K562 (cell line): ENCODE results near the gene SGK1. TPM values are rescaled to one million over a fixed set of nuclear protein-coding genes. Genes with fewer than 3 reads are reported as not detected.
"Not testable (repeated sequence)": the region's sequence is repeated elsewhere in the genome, so short reads cannot be mapped to it uniquely, and the experiment has no call there.

Experiments
- ATAC-seq: fragments of 200-7000 bp; cut with Tn5 transposase; 3 replicates; pipeline ENCODE4 v1.9.1; 2020; ENCODE audit warnings: moderate library complexity
- BruUV-seq: library from RNA; stranded (reverse); fragments of 400-500 nt; replicated peaks from 2 replicates; lab custom pipeline; 2021; lab: Mats Ljungman, UMichigan
- CTCF ChIA-PET: fragments of 300-600 bp; formaldehyde crosslinking; extraction: SDS; loops from one replicate; lab custom pipeline; 2021; ENCODE audit warnings: low intra/inter-chr PET ratio; lab: Yijun Ruan, JAX
- POLR2A ChIA-PET: fragments of 300-600, 350-650 bp; sonication (Branson Sonifier 250); formaldehyde crosslinking; extraction: SDS; loops from one replicate; lab custom pipeline; 2021; ENCODE audit warnings: antibody characterized with exemption, inconsistent platforms; lab: Yijun Ruan, JAX
- DNase-seq, 4 experiments: peaks; one replicate each; pipeline versions ENCODE4 v3.0.0 to v3.0.0-alpha.2; 2011 to 2018; ENCODE audit warnings: low spot score in 3 of 4, mixed read lengths in 3 of 4; ENCODE audit errors: extremely low read depth in 1 of 4
- FAIRE-seq: peaks from 2 replicates; lab custom pipeline; 2011; peaks lifted over from hg19 to GRCh38; lab: Jason Lieb, UNC
- H2AFZ ChIP-seq: 2 replicates; pipeline ENCODE4 v1.6.0; 2011; ENCODE audit warnings: low read depth, low read length, control low read depth, inconsistent platforms
- H3K27ac ChIP-seq: fragments of 200-600 bp; 3 replicates; pipeline ENCODE4 v1.8.0; 2011; ENCODE audit warnings: low read depth, mild to moderate bottlenecking, control low read depth, inconsistent platforms, low read length, moderate library complexity, mixed read lengths; ENCODE audit errors: extremely low read depth
- H3K27me3 ChIP-seq, 2 experiments: fragments of 300-600 bp in 1 of 2; 2 replicates in 1 of 2; 3 replicates in 1 of 2; pipeline versions ENCODE4 v1.6.0 to v1.8.0; 2011; ENCODE audit warnings: inconsistent platforms in 2 of 2, low read length in 2 of 2, mild to moderate bottlenecking in 1 of 2, mixed read lengths in 1 of 2, moderate library complexity in 1 of 2; ENCODE audit not compliant: control insufficient read depth in 2 of 2, insufficient read depth in 2 of 2
- H3K36me3 ChIP-seq: fragments of 300-600 bp; 3 replicates; pipeline ENCODE4 v1.8.0; 2011; ENCODE audit warnings: mild to moderate bottlenecking, low read length, inconsistent platforms; ENCODE audit not compliant: control insufficient read depth, insufficient read depth
- H3K4me1 ChIP-seq, 2 experiments: fragments of 200-600 bp in 1 of 2; replicated peaks in 1 of 2; 2 replicates in 1 of 2; 3 replicates in 1 of 2; pipeline versions ENCODE4 v1.5.1 to v1.8.0; 2011; ENCODE audit warnings: inconsistent platforms in 2 of 2, low read length in 2 of 2, mild to moderate bottlenecking in 1 of 2, mixed read lengths in 1 of 2, moderate library complexity in 1 of 2; ENCODE audit not compliant: control insufficient read depth in 2 of 2, insufficient read depth in 2 of 2
- H3K4me2 ChIP-seq: 2 replicates; pipeline ENCODE4 v1.6.1; 2011; ENCODE audit warnings: low read length, control low read depth, inconsistent platforms, mixed read lengths; ENCODE audit not compliant: insufficient read depth
- H3K4me3 ChIP-seq: fragments of 200-600 bp; sonication (generic), shearing (Covaris generic); 2 replicates; pipeline ENCODE4 v1.5.1; 2016; ENCODE audit warnings: control low read depth, inconsistent platforms
- H3K79me2 ChIP-seq: fragments of 200-600 bp; 3 replicates; pipeline ENCODE4 v1.8.0; 2011; ENCODE audit warnings: low read length, inconsistent platforms; ENCODE audit not compliant: control insufficient read depth, insufficient read depth
- H3K9ac ChIP-seq, 2 experiments: 2 replicates each; pipeline versions ENCODE4 v1.6.0 to v1.6.1; 2011; ENCODE audit warnings: low read depth in 2 of 2, low read length in 2 of 2, control low read depth in 1 of 2, inconsistent platforms in 1 of 2, mild to moderate bottlenecking in 1 of 2, mixed read lengths in 1 of 2; ENCODE audit not compliant: insufficient read depth in 1 of 2
- H3K9me1 ChIP-seq: one replicate; pipeline ENCODE4 v1.6.0; 2011; ENCODE audit warnings: inconsistent platforms, mild to moderate bottlenecking, low read length, moderate library complexity; ENCODE audit not compliant: control insufficient read depth, insufficient read depth
- H3K9me3 ChIP-seq: replicated peaks from 2 replicates; pipeline ENCODE4 v1.5.1; 2011; ENCODE audit warnings: low read depth, low read length, inconsistent platforms; ENCODE audit not compliant: control insufficient read depth, insufficient read depth
- H4K20me1 ChIP-seq: replicated peaks from 2 replicates; pipeline ENCODE4 v1.6.1; 2011; ENCODE audit warnings: low read length, inconsistent platforms, mixed read lengths; ENCODE audit not compliant: control insufficient read depth, insufficient read depth
- ARNT ChIP-seq, 2 experiments: fragments of 450-650 bp; IDR thresholded peaks; 2 replicates each; pipeline ENCODE4 v1.6.1; 2016; ENCODE audit warnings: mild to moderate bottlenecking in 1 of 2
- CHCHD3 ChIP-seq: fragments of 250-450 bp; sonication (Bioruptor Pico); IDR thresholded peaks from 2 replicates; pipeline ENCODE4 v2.1.2; 2022; ENCODE audit warnings: mild to moderate bottlenecking
- CLOCK ChIP-seq: fragments of 250-450 bp; sonication (Bioruptor Pico); IDR thresholded peaks from 2 replicates; pipeline ENCODE4 v1.4.0; 2020; ENCODE audit warnings: mild to moderate bottlenecking, moderate library complexity, borderline replicate concordance
- ELF1 ChIP-seq: fragments of 200-800 bp; sonication (Bioruptor generic); IDR thresholded peaks from 2 replicates; pipeline ENCODE4 v1.6.1; 2016; ENCODE audit warnings: missing genetic modification characterization, missing compliant biosample characterization
- FOXK1 ChIP-seq: sonication (generic); formaldehyde crosslinking; IDR thresholded peaks from 2 replicates; pipeline ENCODE4 v1.8.0; 2022; ENCODE audit warnings: missing genetic modification reagents, mild to moderate bottlenecking, borderline replicate concordance
- HDAC6 ChIP-seq: IDR thresholded peaks from 2 replicates; pipeline ENCODE4 v1.6.1; 2012; ENCODE audit warnings: low read depth, mild to moderate bottlenecking, control low read depth, inconsistent platforms, low read length, moderate library complexity
- KDM5B ChIP-seq: fragments of 200-600 bp; sonication (generic); IDR thresholded peaks from 2 replicates; pipeline ENCODE4 v1.6.1; 2012; ENCODE audit warnings: low read depth, mild to moderate bottlenecking, moderate library complexity, low read length, control low read depth, inconsistent platforms; ENCODE audit not compliant: insufficient replicate concordance
- MIER1 ChIP-seq: fragments of 450-650 bp; IDR thresholded peaks from 2 replicates; pipeline ENCODE4 v1.6.1; 2016; ENCODE audit warnings: antibody characterized with exemption, mild to moderate bottlenecking, low read depth
- MITF ChIP-seq: IDR thresholded peaks from 2 replicates; pipeline ENCODE4 v1.6.1; 2014; ENCODE audit warnings: antibody characterized with exemption
- SNIP1 ChIP-seq: fragments of 450-650 bp; IDR thresholded peaks from 2 replicates; pipeline ENCODE4 v1.7.1; 2017; ENCODE audit warnings: low read depth, mild to moderate bottlenecking
- USF2 ChIP-seq: sonication (generic); formaldehyde crosslinking; IDR thresholded peaks from 2 replicates; pipeline ENCODE4 v1.5.0; 2020; ENCODE audit warnings: missing genetic modification reagents
- ZSCAN29 ChIP-seq: fragments of 450-650 bp; IDR thresholded peaks from 2 replicates; pipeline ENCODE4 v1.6.1; 2017
- WGBS: fragments of 100-300 bp; shearing (Covaris generic); methylation state at CpG from one replicate; pipeline ENCODE4 v1.1.6; 2016; ENCODE audit warnings: low coverage, mixed read lengths; ENCODE audit not compliant: insufficient coverage; ENCODE audit errors: missing lambda C conversion rate; 5-methylcytosine and 5-hydroxymethylcytosine counted together
- in situ Hi-C: fragments of 300-500 bp; cut with MboI; formaldehyde crosslinking; loops from 4 replicates; pipeline ENCODE4 v1.15.0; 2018; ENCODE audit warnings: inconsistent platforms, mixed read lengths
- intact Hi-C: fragments of 100-400 bp; cut with micrococcal nuclease; formaldehyde crosslinking; loops from 2 replicates; pipeline ENCODE4 v1.14.2; 2022
- polyA plus RNA-seq, 8 experiments: library from polyadenylated mRNA; depleted of rRNA in 4 of 8; stranded (reverse) in 5 of 8; unstranded in 3 of 8; fragments of >200 nt; fragmentation: Nextera tagmentation in 2 of 8; fragmentation: Illumina TruSeq in 1 of 8; extraction: Ambion mirVana in 2 of 8; extraction: Trizol in 1 of 8; gene quantifications; 2 replicates each; pipeline versions ENCODE4 v1.2.1 to v1.2.3, GENCODE V29; 2011 to 2014; ENCODE audit warnings: inconsistent platforms in 1 of 8, missing spikeins in 1 of 8
- total RNA-seq, 7 experiments: library from RNA; depleted of rRNA in 6 of 7; stranded (reverse); fragments of >200 nt in 6 of 7; fragmentation: Illumina TruSeq in 2 of 7; extraction: Trizol in 2 of 7; gene quantifications; 2 replicates each; pipeline versions ENCODE4 v1.2.1 to v1.2.3, GENCODE V29; 2011 to 2021; ENCODE audit warnings: low replicate concordance in 1 of 7

SGK1 gene
- total and polyA plus RNA-seq, 9 of the 15 experiments (the other 6 are each of a cell fraction or from before 2014, with no cell fraction given), result 3.5 to 7.2 (median 3.9) TPM

- WGBS, result 76% methylated on average over 8 of the region's 8 CpGs
- H3K4me2 ChIP-seq, H3K27ac ChIP-seq, H4K20me1 ChIP-seq, H3K36me3 ChIP-seq, H3K79me2 ChIP-seq, H3K4me3 ChIP-seq, ATAC-seq, BruUV-seq, in situ Hi-C loops, CTCF ChIA-PET, H3K27me3 ChIP-seq, intact Hi-C loops, H2AFZ ChIP-seq, H3K9me1 ChIP-seq, H3K9me3 ChIP-seq, DNase-seq, FAIRE-seq: not testable (repeated sequence)
- peaks cover 30 to 36% of the 10 kb centered on the region in 2 experiments for H3K4me1 ChIP-seq
- POLR2A ChIA-PET, result interaction anchor here (0.6 to 0.8 kb wide), 2 partner anchors 15 to 20 kb away, joined by 3 to 5 read pairs; no protein-coding TSS in a partner anchor
- H3K9ac ChIP-seq, result peak overlapping the region in 1 of 2 experiments; percentile 48; a peak in 2 of 4 replicates
Observed at GRCh38 chr6:134192609-134193008, 125.3 kb downstream of the SGK1 start.

GRCh38 chr6:134190883-134191282 lies 127.0 kb downstream of the SGK1 start:
- FAIRE-seq (no peak), DNase-seq (no peak), ATAC-seq (no peak)
- in situ Hi-C loops (no loop called here), intact Hi-C loops (no loop called here)
- H3K27me3 ChIP-seq, result no peaks in the 10 kb centered on the region
- no peaks in the 10 kb centered on the region for H3K79me2 ChIP-seq
- ChIA-PET POLR2A (no interaction called here), CTCF (no interaction called here)
- H3K9me1 ChIP-seq, result no peaks in the 10 kb centered on the region
- no peaks in the 10 kb centered on the region for H3K36me3 ChIP-seq
- H2AFZ ChIP-seq, result 0 out of 2 replicates have a peak overlapping the region, but pooled peaks have one; percentile 37
- WGBS, result 43% methylated on average over 3 of the region's 3 CpGs
- peaks cover 20% of the 10 kb centered on the region in 2 experiments for H3K4me1 ChIP-seq
- H3K9ac ChIP-seq, result no peak overlapping the region
- no peaks in the 10 kb centered on the region for H4K20me1 ChIP-seq
- H3K4me3 ChIP-seq, result no peak overlapping the region
- no peak overlapping the region for H3K4me2 ChIP-seq
- no peak overlapping the region for H3K27ac ChIP-seq
- H3K9me3 ChIP-seq, result no peaks in the 10 kb centered on the region
- no TSS peak for BruUV-seq
- TF ChIP-seq USF2 (CRISPR knock-in tag) (no peak), FOXK1 (CRISPR knock-in tag) (no peak), MIER1 (no peak), MITF (no peak), ZSCAN29 (no peak), ARNT (IDR thresholded peaks at IDR 0.05) (no peak), KDM5B (no peak), SNIP1 (no peak), CHCHD3 (CRISPR knock-in tag) (no peak), CLOCK (CRISPR knock-in tag) (no peak), HDAC6 (no peak), ELF1 (tag) (no peak)
